ENCODE results near the gene INSR. TPM values are rescaled to one million over a fixed set of nuclear protein-coding genes. Genes with fewer than 3 reads are reported as not detected.

The INSR gene
- total and polyA plus RNA-seq, 10 of the 15 experiments (the other 5 are each of a cell fraction or from before 2014, with no cell fraction given), result 4.2 to 34.9 (median 13.6) TPM

DNA sequence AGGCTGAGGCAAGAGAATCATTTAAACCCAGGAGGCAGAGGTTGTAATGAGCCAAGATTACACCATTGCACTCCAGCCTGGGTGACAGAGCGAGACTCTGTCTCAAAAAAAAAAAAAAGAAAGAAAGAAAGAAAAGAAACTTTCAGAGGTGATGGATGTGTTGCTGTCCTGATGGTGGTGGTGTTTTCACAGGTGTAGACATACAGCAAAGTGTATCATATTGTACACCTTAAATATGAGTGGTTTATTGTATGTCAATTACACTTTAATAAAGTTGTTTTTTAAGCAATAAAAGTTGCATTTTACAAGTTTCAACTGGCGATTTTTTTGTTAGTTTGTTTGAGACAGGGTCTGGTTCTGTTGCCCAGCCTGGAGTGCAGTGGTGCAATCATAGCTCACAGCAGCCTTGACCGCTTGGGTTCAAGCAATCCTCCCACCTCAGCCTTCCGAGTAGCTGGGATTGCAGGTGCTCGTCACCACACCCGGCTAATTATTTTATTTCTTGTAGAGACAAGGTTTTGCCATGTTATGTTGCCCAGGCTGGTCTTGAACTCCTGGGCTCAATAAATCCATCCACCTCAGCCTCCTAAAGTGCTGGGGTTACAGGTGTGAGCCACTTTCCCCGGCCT lies 13.5 kb upstream of the INSR start:
- Histone ChIP-seq H3K36me3 (ENCODE audit: control insufficient read depth in 2 of 2, insufficient read depth in 2 of 2, low read length in 1 of 2) (no peaks in the 10 kb centered on the region), H3K9me3 (replicated peaks; ENCODE audit: control insufficient read depth, insufficient read depth, low read length) (no peaks in the 10 kb centered on the region), H2AFZ (ENCODE audit: control insufficient read depth, low read depth, low read length) (no peak overlapping the region), H3K9ac (ENCODE audit: control insufficient read depth, insufficient read depth, low read length) (no peak overlapping the region), H4K20me1 (ENCODE audit: control insufficient read depth, insufficient read depth) (no peaks in the 10 kb centered on the region), H3K27ac (ENCODE audit: control insufficient read depth, insufficient read depth) (no peak overlapping the region), H3K27me3 (replicated peaks in 1 of 2; ENCODE audit: control insufficient read depth in 2 of 2, insufficient read depth in 2 of 2, low read length in 1 of 2) (no peaks in the 10 kb centered on the region), H3K4me1 (ENCODE audit: control insufficient read depth, insufficient read depth, low read length) (no peaks in the 10 kb centered on the region; the same call in 1 of the 2 replicates), H3K79me2 (ENCODE audit: control insufficient read depth, insufficient read depth, low read length) (no peaks in the 10 kb centered on the region), H3K4me2 (ENCODE audit: control insufficient read depth, insufficient read depth) (no peak overlapping the region), H3K4me3 (no peak overlapping the region)
- no peak for DNase-seq (ENCODE audit: low read depth, low spot score)
- BruUV-seq (replicated peaks), result no TSS peak
- no peak for TF ChIP-seq CREB1 (IDR thresholded peaks at IDR 0.05; ENCODE audit: low read depth)
- TF ChIP-seq EED (IDR thresholded peaks at IDR 0.05; ENCODE audit: low read depth), result no peak
- no peak for TF ChIP-seq MEF2A (IDR thresholded peaks at IDR 0.05; ENCODE audit: insufficient read depth, low read depth, low read length)
- no peak for TF ChIP-seq ZZZ3 (IDR thresholded peaks at IDR 0.05; ENCODE audit: control insufficient read depth, insufficient read length, low read depth)
- no peak for TF ChIP-seq KDM1A (IDR thresholded peaks at IDR 0.05; ENCODE audit: borderline replicate concordance)
- TF ChIP-seq, protein P1, sequence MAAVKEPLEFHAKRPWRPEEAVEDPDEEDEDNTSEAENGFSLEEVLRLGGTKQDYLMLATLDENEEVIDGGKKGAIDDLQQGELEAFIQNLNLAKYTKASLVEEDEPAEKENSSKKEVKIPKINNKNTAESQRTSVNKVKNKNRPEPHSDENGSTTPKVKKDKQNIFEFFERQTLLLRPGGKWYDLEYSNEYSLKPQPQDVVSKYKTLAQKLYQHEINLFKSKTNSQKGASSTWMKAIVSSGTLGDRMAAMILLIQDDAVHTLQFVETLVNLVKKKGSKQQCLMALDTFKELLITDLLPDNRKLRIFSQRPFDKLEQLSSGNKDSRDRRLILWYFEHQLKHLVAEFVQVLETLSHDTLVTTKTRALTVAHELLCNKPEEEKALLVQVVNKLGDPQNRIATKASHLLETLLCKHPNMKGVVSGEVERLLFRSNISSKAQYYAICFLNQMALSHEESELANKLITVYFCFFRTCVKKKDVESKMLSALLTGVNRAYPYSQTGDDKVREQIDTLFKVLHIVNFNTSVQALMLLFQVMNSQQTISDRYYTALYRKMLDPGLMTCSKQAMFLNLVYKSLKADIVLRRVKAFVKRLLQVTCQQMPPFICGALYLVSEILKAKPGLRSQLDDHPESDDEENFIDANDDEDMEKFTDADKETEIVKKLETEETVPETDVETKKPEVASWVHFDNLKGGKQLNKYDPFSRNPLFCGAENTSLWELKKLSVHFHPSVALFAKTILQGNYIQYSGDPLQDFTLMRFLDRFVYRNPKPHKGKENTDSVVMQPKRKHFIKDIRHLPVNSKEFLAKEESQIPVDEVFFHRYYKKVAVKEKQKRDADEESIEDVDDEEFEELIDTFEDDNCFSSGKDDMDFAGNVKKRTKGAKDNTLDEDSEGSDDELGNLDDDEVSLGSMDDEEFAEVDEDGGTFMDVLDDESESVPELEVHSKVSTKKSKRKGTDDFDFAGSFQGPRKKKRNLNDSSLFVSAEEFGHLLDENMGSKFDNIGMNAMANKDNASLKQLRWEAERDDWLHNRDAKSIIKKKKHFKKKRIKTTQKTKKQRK (IDR thresholded peaks at IDR 0.05; ENCODE audit: low read depth, low read length), result no peak
- no peak for TF ChIP-seq NFYB (IDR thresholded peaks at IDR 0.05; ENCODE audit: insufficient read depth, low read depth, low read length)
- no peak for TF ChIP-seq NR2C2 (IDR thresholded peaks at IDR 0.05; ENCODE audit: borderline replicate concordance, control insufficient read depth, insufficient read length, low read depth)
- TF ChIP-seq, protein P2, sequence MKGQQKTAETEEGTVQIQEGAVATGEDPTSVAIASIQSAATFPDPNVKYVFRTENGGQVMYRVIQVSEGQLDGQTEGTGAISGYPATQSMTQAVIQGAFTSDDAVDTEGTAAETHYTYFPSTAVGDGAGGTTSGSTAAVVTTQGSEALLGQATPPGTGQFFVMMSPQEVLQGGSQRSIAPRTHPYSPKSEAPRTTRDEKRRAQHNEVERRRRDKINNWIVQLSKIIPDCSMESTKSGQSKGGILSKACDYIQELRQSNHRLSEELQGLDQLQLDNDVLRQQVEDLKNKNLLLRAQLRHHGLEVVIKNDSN (IDR thresholded peaks at IDR 0.05; ENCODE audit: borderline replicate concordance, extremely low read length, insufficient read depth, low read depth, low read length), result no peak
- ChIA-PET RAD21 (ENCODE audit: unreplicated experiment) (no interaction called here), SMC1A (ENCODE audit: uncharacterized antibody, unreplicated experiment) (interaction anchor here (0.8 kb wide), 1 partner anchor 12 kb away, joined by 3 read pairs; no protein-coding TSS in a partner anchor), CTCF (interaction anchor here (0.6 to 1.0 kb wide), 2 partner anchors 19 to 137 kb away, joined by 3 to 4 read pairs; no protein-coding TSS in a partner anchor), POLR2A (interaction anchor here (0.6 kb wide), 1 partner anchor 66 kb away, joined by 3 read pairs; no protein-coding TSS in a partner anchor)
- intact Hi-C loops (cut with micrococcal nuclease; ENCODE audit: unreplicated experiment), result no loop called here
- 66% methylated on average over 7 of the region's 7 CpGs for WGBS (ENCODE audit: insufficient coverage, insufficient replicate concordance, low lambda C conversion rate, missing lambda C conversion rate)
- no peak for FAIRE-seq
- in situ Hi-C loops (cut with MboI), result no loop called here
- ATAC-seq, result no peak

All from GM12878 (cell line).